K562 (cell line): ENCODE results near the gene MICU2. TPM values are rescaled to one million over a fixed set of nuclear protein-coding genes. Genes with fewer than 3 reads are reported as not detected.

ENCODE experiments used
- BCL6 ChIP-seq: fragments of 250-450 bp; sonication (Bioruptor Pico); IDR thresholded peaks from 2 replicates; pipeline ENCODE4 v1.4.0; 2020
- CBX2 ChIP-seq: fragments of 200-600 bp; sonication (generic); IDR thresholded peaks from one replicate; pipeline ENCODE4 v1.6.1; 2012; ENCODE audit warnings: mild to moderate bottlenecking, low read length, inconsistent platforms; ENCODE audit not compliant: insufficient read depth, poor library complexity, severe bottlenecking
- CBX8 ChIP-seq: fragments of 200-600 bp; sonication (generic); IDR thresholded peaks from 2 replicates; pipeline ENCODE4 v1.6.1; 2012; ENCODE audit warnings: borderline replicate concordance, mixed run types, low read depth, mild to moderate bottlenecking, moderate library complexity, mixed read lengths, low read length, control low read depth, inconsistent platforms; ENCODE audit not compliant: poor library complexity, severe bottlenecking; ENCODE audit errors: extremely low read depth
- CREM ChIP-seq: IDR thresholded peaks from 2 replicates; pipeline ENCODE4 v1.6.1; 2014; ENCODE audit warnings: antibody characterized with exemption, low read depth
- HES1 ChIP-seq: fragments of 450-650 bp; IDR thresholded peaks from 2 replicates; pipeline ENCODE4 v1.6.1; 2016; ENCODE audit warnings: low read depth, mild to moderate bottlenecking, moderate library complexity
- HMBOX1 ChIP-seq: sonication (generic); IDR thresholded peaks from 2 replicates; pipeline ENCODE4 v1.6.1; 2016
- IRF9 ChIP-seq: fragments of 450-650 bp; IDR thresholded peaks from 2 replicates; pipeline ENCODE4 v1.6.1; 2016; ENCODE audit warnings: missing biosample characterization, missing genetic modification characterization
- KLF1 ChIP-seq: fragments of 450-650 bp; IDR thresholded peaks from 2 replicates; pipeline ENCODE4 v1.6.1; 2016; ENCODE audit warnings: missing genetic modification characterization, missing compliant biosample characterization
- MECOM ChIP-seq: fragments of 250-450 bp; sonication (Bioruptor Pico); IDR thresholded peaks from 2 replicates; pipeline ENCODE4 v1.8.0; 2022; ENCODE audit warnings: inconsistent platforms
- MTA2 ChIP-seq: fragments of 450-650 bp; IDR thresholded peaks from 2 replicates; pipeline ENCODE4 v1.6.1; 2016; ENCODE audit warnings: low read depth
- POLR2AphosphoS5 ChIP-seq: IDR thresholded peaks from 2 replicates; pipeline ENCODE4 v1.6.1; 2011; ENCODE audit warnings: mild to moderate bottlenecking, low read depth, low read length, moderate library complexity; ENCODE audit not compliant: control insufficient read depth, insufficient read depth
- POU5F1 ChIP-seq: fragments of 150-350 bp; IDR thresholded peaks from 2 replicates; pipeline ENCODE4 v1.6.1; 2014; ENCODE audit warnings: borderline replicate concordance, low read length, low read depth, mild to moderate bottlenecking; ENCODE audit not compliant: partially characterized antibody
- RBM15 ChIP-seq: fragments of 200-400 bp; formaldehyde crosslinking; IDR thresholded peaks from 2 replicates; pipeline ENCODE4 v1.6.1; 2018; ENCODE audit warnings: mild to moderate bottlenecking, low read length, moderate library complexity; ENCODE audit not compliant: insufficient read depth
- SMAD3 ChIP-seq: fragments of 450-650 bp; formaldehyde crosslinking; conservative IDR thresholded peaks from 2 replicates; pipeline ENCODE4 v1.4.0; 2020; ENCODE audit warnings: mild to moderate bottlenecking
- SNRNP70 ChIP-seq: fragments of 200-400 bp; formaldehyde crosslinking; optimal IDR thresholded peaks from 2 replicates; pipeline ENCODE3; 2017; ENCODE audit warnings: low read depth, low read length
- SOX6 ChIP-seq: fragments of 450-650 bp; IDR thresholded peaks from 2 replicates; pipeline ENCODE4 v1.6.1; 2014; ENCODE audit warnings: mild to moderate bottlenecking
- TBL1XR1 ChIP-seq, 2 experiments: IDR thresholded peaks; 2 replicates each; pipeline ENCODE4 v1.6.1; 2012; ENCODE audit warnings: improper control_type of control experiment in 2 of 2, low read length in 2 of 2, mild to moderate bottlenecking in 1 of 2
- ZBTB8A ChIP-seq: fragments of 450-650 bp; IDR thresholded peaks from 2 replicates; pipeline ENCODE4 v1.6.1; 2018; ENCODE audit warnings: mild to moderate bottlenecking, moderate library complexity; ENCODE audit not compliant: partially characterized antibody
- ZEB2 ChIP-seq: fragments of 450-650 bp; IDR thresholded peaks from 2 replicates; pipeline ENCODE4 v1.6.1; 2016
- ZKSCAN3 ChIP-seq: fragments of 250-450 bp; sonication (Bioruptor Pico); IDR thresholded peaks from 2 replicates; pipeline ENCODE4 v1.4.0; 2020
- ZNF316 ChIP-seq: fragments of 450-650 bp; IDR thresholded peaks from 2 replicates; pipeline ENCODE4 v1.6.1; 2016
- ZNF717 ChIP-seq: fragments of 250-450 bp; sonication (Bioruptor Pico); IDR thresholded peaks from 2 replicates; pipeline ENCODE4 v1.5.0; 2021
- polyA plus RNA-seq, 8 experiments: library from polyadenylated mRNA; depleted of rRNA in 4 of 8; stranded (reverse) in 5 of 8; unstranded in 3 of 8; fragments of >200 nt; fragmentation: Nextera tagmentation in 2 of 8; fragmentation: Illumina TruSeq in 1 of 8; extraction: Ambion mirVana in 2 of 8; extraction: Trizol in 1 of 8; gene quantifications; 2 replicates each; pipeline versions ENCODE4 v1.2.1 to v1.2.3, GENCODE V29; 2011 to 2014; ENCODE audit warnings: inconsistent platforms in 1 of 8, missing spikeins in 1 of 8
- total RNA-seq, 7 experiments: library from RNA; depleted of rRNA in 6 of 7; stranded (reverse); fragments of >200 nt in 6 of 7; fragmentation: Illumina TruSeq in 2 of 7; extraction: Trizol in 2 of 7; gene quantifications; 2 replicates each; pipeline versions ENCODE4 v1.2.1 to v1.2.3, GENCODE V29; 2011 to 2021; ENCODE audit warnings: low replicate concordance in 1 of 7

Gene MICU2
- total and polyA plus RNA-seq, 9 of the 15 experiments (the other 6 are each of a cell fraction or from before 2014, with no cell fraction given), result 9.1 to 41.8 (median 33.4) TPM

GRCh38 chr13:21567714-21568113, 36.3 kb downstream of the MICU2 start (continued):
- TF ChIP-seq HES1, result no peak
- peak; percentile 77; the same call in 1 of the 2 replicates for TF ChIP-seq ZEB2
- no peak for TF ChIP-seq CBX2
- TF ChIP-seq MECOM (CRISPR knock-in tag), result peak; percentile 67; the same call in 1 of the 2 replicates
- no peak for TF ChIP-seq ZNF717 (CRISPR knock-in tag)
- TF ChIP-seq ZNF316, result peak; percentile 55; the same call in 1 of the 2 replicates
- no peak for TF ChIP-seq BCL6 (CRISPR knock-in tag)
- TF ChIP-seq SOX6, result peak; percentile 86
- no peak for TF ChIP-seq RBM15
- no peak for TF ChIP-seq CBX8
- TF ChIP-seq ZBTB8A, result no peak
- TF ChIP-seq SMAD3, result no peak
- TF ChIP-seq POU5F1, result no peak
- no peak for TF ChIP-seq SNRNP70
- TF ChIP-seq MTA2, result peak; percentile 42; the same call in 1 of the 2 replicates
- no peak for TF ChIP-seq IRF9
- no peak for TF ChIP-seq ZKSCAN3
- TF ChIP-seq CREM, result no peak
- peak; percentile 99 for TF ChIP-seq HMBOX1
- TF ChIP-seq POLR2AphosphoS5, result no peak
- TF ChIP-seq KLF1, result no peak
- TF ChIP-seq TBL1XR1 (IDR thresholded peaks at IDR 0.05; ENCODE audit: low read length in 2 of 2), result no peak
